Activated CD4-positive, alpha-beta T cell treated with anti-CD3 and anti-CD28 coated beads, Interleukin-2, amount 50 U/mL, for 24 hours (primary cell): ENCODE measurements around the gene GDPD2.
"Not testable (repeated sequence)": the region's sequence is repeated elsewhere in the genome, so short reads cannot be mapped to it uniquely, and the experiment has no call there.

Experiments used
- DNase-seq, 2 donors: peaks; one replicate each; pipeline ENCODE4 v3.0.0-alpha.2; 2020; ENCODE audit warnings: low read depth in 1 of 2, low spot score in 1 of 2

GDPD2 gene, protein sequence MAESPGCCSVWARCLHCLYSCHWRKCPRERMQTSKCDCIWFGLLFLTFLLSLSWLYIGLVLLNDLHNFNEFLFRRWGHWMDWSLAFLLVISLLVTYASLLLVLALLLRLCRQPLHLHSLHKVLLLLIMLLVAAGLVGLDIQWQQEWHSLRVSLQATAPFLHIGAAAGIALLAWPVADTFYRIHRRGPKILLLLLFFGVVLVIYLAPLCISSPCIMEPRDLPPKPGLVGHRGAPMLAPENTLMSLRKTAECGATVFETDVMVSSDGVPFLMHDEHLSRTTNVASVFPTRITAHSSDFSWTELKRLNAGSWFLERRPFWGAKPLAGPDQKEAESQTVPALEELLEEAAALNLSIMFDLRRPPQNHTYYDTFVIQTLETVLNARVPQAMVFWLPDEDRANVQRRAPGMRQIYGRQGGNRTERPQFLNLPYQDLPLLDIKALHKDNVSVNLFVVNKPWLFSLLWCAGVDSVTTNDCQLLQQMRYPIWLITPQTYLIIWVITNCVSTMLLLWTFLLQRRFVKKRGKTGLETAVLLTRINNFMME

DNA sequence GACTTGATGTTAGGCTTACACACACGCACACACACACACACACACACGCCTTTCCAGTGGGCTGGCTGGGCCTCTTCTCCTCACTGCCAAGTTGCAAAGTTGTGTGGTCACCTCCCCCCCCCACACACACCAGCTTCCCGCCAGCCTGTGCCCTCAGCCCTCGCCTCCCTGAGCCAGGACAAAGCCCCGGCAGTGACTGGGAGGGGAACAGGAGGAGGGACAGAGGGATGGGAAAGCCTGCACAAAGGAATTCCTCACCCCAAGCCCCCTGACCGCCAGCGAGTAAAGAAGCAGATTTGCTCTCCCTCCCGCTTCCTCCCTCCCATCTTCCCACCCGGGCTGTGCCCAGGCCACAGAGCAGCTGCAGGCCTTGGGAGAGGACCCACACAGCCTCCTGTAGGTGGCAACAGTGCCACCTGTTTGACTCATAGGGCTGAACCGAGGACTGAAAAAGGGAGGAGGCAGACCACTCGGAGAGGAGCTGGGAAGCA lies at the start of gene GDPD2:
Gene GDPD2, plus strand, starts transcription at position 464 of the 491 bp plus-strand sequence. CDS start 1,671 bp downstream, outside the sequence.
- DNase-seq: no peak

DNA sequence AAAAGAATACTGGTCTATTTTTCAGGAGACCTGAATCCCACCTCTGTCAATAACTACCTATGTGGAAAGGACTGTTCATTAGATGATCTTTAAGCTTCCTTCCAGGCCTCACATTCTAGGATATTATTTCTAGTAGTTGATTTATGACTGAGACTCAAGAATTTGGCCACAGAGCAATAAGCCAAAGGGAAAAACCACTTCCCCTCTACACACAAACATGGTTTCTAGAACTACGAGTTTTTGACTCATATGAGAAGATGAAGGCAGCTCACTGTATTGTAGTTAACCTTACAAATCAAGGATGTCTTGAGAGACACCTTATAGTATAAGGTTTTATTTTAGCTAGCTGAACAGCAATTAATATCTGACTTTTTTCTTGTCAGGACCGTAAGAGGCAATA lies 36.9 kb upstream of the GDPD2 start:
- DNase-seq: no peak

DNA sequence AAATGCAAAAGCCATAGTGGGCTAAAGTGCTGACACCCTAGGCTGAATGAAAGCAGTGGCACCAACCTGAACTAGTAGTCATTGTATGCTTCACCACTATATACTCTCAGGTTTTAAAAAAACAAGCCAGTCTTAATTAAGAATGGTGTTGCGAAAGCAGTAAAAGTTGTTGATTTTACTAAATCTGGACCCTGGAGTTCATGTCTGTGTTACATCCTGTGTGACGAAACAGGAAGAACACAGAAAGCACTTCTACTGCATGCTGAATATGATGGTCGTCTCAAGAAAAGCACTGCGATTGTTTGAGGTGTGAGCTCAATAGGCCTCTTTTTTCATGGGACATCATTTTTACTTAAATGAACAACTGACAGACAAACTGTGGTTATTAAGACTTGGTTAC lies 24.2 kb upstream of the GDPD2 start:
- DNase-seq: no peak

DNA sequence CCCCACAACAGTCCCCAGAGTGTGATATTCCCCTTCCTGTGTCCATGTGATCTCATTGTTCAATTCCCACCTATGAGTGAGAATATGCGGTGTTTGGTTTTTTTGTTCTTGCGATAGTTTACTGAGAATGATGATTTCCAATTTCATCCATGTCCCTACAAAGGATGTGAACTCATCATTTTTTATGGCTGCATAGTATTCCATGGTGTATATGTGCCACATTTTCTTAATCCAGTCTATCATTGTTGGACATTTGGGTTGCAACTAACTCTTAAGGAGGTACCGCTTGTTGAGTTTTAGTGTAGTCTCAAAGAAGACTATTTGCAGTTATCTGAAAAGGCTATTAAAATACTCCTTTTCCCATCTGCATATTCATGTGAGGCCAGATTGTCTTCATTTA lies 22.9 kb upstream of the GDPD2 start:
- not testable (repeated sequence) for DNase-seq

DNA sequence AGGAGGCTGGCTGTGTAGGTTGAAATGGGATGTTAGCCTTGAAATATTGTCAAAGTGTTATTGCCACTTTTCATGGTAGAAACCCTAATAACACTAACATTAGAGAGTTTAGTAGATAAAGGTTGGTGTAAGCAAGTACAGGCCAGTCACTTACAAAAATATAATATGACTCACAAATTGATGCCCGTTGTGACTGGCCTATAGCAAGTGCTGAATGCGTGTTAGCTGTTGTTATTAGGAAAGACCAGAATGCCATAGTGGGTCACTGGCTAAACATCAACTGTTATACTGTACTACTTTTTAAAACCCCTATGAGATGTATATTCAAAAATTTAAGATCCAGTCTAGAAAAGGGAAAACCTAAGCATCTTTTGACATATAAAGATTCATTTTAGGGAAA lies 20.4 kb upstream of the GDPD2 start:
- no peak for DNase-seq

DNA sequence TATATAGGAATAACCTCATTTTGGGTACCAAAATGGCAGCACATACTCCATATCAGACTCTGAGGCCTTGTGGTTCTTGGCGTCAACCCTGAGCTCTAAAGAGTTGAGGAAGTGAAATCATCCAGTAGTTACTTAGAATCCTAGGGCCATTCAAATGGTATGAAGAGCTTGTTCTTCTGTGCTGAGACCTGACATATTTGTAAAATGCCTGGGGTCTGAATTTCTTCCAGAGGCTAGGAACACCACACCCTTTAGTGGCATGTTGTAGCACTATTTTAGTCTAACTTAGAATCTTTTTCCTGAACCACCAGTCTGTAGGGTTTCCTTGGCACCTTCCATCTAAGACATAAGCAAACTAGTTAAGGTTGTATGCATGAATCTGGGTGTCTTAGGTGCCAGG lies 18.1 kb upstream of the GDPD2 start:
- DNase-seq: no peak

DNA sequence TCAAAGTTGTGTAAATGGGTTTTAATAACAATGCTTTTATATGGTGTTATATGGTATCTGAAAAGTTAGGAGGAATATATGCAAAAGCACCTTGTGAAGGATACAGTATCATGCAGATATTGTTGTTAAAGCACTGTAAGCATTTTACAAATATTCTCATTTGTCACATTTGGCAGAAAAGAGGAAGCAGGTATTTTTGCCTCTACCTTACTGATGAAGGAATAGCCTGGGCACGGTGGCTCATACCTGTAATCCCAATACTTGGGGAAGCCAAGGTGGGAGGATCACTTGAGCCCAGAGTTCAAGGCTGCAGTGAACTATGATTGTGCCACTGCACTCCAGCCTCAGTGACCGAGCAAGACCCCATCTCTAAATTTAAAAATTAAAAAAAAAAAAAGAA lies 12.2 kb upstream of the GDPD2 start:
- DNase-seq: no peak

DNA sequence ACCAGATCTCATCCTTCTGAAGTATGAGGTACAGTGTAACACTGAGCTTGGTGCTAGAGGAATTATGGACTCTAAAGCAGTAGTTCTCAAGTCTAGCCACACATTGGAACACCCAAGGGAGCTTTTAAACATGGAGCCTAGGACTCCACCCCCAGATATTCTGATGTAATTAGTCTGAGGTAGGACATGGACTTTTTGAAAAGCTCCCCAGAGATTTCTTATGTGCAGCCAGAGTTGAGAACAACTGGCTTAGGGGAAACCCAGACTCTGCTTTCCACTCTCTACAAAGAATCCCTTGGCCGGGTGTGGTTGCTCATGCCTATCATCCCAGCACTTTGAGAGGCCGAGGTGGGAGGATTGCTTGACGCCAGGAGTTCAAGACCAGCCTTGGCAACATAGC lies 11.6 kb upstream of the GDPD2 start:
- no peak for DNase-seq

DNA sequence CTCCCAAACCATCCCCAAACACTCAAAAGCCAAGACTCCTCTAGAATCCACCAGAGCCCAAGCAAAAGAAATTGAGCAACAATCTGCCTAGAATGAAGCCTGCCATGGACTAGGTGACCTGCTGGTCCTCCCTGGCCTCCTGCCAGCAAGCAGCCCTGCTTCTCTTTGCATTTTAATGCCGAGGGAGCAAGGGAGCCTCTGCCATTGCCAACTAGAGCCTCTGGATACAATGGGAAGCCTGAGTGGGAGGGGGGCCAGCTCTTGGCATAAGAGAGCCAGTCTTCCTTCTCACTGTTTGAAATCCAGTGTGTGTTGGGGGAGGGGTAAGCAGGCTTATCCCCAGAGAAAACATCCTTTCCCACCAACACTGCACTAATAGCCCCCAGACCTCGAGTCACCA lies 1.5 kb upstream of the GDPD2 start:
- DNase-seq: no peak

DNA sequence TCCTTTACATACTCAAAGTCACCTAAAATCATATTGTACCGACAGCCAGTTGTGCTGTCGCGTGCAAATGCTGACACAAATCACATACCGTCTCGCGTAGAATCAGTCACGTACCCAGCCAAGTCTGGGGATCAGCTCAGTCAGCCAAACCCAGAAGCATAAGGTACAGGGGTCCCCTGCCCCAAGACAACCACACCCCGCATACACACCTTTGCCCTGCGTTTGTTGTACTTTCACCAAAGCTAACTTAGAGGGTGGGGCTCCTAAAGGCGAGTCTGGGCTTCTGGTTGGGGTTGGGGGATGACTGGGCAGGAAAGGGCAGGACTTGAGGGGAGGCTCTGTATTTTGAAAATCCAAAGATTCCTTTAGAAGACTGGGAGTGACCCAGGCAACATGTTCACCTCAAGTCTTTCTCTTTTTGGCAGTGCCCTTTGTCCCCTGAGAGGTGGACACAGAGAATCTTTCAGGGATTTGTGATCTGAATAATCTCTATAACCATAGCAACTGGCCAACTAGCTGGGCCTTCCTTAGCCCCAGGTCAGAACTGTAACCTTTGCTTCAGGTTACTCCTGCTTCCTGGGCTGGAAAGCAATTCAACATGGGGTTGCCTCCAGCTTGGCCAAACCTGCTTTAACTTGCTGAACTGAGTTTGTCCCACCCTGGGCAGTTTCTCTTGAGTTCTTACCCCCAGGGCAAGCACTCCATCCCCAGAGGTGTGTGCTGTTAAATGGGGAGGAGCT lies 992 bp downstream of the GDPD2 start:
- DNase-seq: no peak

DNA sequence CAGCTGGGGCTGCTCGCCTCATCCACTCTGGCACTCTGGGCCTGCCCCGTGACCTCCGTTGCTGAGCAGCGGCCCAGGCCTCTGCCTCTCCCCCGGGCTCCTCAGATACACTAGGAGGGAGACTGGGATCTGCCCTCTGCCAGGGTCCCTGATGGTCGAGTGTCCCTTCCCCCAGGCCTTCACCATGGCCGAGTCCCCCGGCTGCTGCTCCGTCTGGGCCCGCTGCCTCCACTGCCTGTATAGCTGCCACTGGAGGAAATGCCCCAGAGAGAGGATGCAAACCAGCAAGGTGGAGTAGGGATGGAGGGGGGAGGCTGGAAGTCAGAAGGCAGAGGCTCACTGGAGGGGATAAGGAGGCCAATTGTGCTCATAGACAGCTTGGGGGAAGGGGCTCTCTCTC lies 1.7 kb downstream of the GDPD2 start:
- DNase-seq: no peak

DNA sequence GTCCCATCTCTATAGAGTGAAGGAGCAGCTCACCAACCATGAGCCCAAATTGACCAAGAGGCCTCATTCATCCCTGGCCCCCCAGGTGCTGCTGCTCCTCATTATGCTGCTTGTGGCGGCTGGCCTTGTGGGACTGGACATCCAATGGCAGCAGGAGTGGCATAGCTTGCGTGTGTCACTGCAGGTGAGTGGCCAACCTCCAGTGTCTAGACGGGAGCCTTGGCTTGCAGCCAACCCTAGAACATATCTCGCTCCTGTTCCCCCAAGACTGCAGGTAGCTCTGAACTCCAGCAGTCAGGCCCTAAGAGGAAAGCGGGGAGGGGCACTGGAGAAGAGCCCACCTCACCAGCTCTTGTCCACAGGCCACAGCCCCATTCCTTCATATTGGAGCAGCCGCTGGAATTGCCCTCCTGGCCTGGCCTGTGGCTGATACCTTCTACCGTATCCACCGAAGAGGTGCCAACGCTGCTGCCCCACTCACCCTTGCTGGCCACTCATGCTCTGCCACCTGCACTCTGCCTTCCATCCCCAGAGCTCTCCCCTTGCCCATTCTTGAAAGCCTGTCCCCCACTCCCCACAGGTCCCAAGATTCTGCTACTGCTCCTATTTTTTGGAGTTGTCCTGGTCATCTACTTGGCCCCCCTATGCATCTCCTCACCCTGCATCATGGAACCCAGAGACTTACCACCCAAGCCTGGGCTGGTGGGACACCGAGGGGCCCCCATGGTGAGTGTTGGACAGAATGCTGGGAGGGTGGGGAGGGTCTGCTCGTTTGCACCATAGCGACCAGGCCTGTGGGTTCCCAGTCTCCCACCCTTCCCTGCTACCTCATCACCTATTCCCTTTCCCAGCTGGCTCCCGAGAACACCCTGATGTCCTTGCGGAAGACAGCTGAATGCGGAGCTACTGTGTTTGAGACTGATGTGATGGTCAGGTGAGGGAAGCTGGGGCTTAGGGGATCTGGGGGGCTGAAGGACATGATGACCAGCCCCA lies 3.5 kb downstream of the GDPD2 start:
- DNase-seq: no peak

DNA sequence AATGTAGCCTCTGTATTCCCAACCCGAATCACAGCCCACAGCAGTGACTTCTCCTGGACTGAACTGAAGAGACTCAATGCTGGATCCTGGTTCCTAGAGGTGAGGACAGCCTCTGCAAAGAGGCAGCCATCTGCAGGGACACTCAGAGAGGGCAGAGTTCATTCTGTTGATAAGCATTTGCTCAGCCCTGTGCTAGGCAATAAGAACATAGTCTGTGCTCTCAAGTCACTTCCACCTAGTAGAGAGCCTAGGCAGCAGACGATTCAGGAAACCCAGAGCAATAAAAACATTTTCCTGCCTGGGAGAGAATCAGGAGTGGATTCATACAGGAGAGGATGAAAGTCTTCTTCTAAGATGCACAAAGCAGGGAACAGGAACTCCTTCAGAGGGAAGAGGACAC lies 4.3 kb downstream of the GDPD2 start:
- no peak for DNase-seq

DNA sequence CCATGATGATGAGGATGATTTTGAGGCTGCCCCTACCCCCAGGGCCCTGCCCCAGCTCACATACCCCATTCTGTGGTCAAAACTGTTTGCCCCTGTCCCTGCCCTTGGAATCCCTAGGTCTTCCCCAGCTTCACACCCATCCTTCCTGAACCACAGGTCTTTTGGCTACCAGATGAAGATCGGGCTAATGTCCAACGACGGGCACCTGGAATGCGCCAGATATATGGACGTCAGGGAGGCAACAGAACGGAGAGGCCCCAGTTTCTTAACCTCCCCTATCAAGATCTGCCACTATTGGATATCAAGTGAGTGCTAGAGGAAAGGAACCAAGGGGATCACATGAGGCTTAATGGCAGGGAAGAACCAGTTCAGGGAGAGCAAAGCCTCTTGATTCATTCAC lies 6.6 kb downstream of the GDPD2 start:
- no peak for DNase-seq

DNA sequence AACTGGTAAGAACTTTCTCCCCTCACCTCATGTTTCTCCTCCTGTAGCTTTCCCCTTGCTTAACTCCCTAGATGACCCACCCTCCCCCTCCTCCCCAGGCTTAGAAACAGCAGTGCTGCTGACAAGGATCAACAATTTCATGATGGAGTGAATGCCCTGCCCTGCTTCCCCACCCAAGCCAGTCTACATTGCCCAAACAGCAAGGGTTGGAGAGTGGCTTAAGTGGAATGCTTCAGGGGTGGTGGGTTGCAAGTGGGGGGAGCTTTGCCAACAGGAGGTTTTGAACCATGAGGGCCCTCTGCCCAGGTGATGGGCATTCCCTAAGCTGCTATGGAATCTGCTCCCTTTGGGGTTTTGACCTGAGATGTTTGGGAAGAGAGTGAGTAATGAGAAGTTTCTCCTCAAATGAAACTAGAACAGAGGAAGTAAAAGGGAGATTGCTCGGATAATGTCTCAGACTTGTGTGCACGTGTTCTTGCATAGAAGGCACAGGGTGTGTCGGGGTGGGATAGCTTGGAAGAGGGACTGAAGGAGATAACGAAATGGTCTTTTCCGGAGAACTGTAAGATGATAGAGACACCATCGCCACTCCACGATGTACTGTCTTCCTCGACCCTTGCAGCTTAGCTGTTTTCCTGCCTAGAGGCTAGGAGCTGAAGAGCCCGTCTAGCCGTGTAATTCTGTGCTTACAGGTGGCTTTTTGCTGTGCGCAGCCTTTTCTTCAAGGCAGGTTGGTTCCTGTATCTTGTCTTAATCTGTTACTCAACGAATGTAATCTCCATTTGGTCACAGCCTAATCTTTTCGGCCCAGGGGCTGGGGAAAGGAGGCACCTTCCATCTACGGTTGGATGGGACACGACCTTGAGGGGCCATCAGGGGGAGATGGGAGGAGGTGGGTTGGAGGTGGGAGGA lies 10.1 kb downstream of the GDPD2 start:
- no peak for DNase-seq

DNA sequence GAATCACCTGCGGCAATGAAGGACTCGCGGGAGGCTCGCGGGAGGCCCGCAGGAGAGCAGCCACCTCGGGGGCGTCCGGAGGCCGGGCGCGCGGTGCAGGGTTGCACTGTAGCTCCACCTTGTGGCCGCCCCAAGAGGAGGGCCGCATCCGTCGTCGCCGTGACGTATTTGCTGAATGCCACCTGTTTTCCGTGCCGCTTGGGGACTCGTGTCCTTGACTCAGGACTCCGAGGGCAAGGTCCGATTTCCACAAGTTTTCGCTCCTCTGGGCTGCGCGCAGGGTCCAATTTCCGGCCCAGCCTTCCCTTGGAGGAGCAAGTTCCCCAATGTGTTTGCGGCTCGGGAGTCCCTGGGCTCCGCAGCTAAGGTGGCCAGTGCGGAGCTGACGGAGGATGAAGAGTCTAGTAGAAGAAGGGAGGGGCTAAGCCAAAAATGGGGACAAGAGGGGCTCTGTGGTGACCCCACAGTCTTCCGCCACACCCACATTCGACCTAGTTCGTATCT lies 10.8 kb downstream of the GDPD2 start:
- peak; percentile 46 to 47 for DNase-seq

DNA sequence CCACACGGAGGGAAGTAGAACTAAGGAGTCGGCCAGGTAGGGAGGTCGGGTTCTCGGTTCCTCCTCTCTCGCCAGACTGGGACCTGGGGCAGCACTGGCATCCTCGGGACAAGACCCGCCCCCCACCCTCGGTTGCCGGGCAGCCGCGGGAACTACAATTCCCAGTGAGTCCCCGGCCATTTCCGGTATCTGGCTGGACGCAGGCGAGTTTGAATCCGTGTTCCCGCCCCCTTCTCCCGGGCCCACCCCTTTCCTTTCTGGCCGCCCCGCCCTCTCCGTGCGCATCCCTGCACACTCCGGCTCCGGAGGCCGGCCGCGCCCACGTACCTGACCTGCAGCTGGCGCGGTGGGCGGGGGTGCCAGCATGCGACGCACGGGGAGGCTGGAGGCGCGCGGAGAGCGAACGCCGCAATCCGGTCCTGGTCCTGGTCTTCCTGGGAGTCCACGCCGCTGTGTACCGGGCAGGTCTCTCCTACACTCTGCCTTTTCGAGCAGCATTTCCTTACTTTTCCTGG lies 11.3 kb downstream of the GDPD2 start:
- peak in 1 of 2 donors; percentile 63 for DNase-seq

DNA sequence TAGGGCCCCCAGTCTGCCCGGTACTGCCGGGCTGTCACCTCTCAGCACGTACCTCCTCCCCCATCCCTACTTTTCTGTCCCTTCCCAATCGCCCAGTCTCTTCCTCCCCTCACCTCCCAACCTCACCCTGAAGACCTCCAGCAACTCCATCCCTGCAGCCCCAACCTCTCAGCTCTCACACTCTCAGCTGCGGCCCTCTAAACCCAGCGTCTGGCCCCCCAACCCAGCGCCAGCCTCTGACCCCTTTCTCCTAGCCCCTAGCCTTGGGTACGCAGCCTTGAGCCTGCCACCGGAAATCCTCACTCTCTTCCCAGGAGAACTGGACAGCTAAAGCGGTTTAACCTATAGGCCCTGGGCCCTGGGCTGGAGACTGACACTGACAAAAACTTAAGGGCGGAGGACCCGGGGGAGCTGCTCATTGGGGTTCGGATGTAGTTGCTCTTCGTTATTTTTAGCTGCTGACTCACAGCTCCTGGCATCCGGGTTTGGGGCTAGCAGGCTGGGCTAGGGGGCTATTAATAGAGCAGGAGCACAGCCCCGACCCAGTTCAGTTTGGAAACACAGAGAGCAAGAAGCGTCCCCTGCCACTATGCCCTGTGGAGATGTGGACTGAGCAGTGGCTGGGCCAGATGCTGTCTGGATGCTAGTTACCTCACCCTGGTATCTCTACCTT lies 11.9 kb downstream of the GDPD2 start:
- DNase-seq: no peak

DNA sequence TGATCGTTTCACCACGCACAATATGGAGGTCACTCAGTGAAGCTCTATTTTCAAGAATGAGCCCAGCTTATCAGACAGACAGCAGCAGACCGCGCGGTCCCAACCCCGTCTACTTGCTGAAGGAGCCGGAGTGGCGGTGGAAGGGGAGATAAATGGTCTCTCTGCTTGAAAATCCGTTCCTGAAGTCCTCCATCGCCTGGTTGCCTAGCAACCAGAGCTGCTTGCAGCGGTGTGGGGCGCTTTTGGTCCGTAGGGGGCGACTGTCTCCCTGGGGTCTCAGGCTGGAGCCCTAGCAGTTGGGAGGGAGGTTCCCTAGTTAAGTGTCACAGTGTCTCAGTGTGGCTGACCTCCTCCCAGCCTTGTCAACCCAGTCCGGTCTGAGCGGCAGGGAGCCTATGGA lies 13.2 kb downstream of the GDPD2 start:
- DNase-seq: no peak
